Adipose tissue (tissue), 3 donors: Measurements from ENCODE around the gene PPP1R3C. TPM values are rescaled to one million over a fixed set of nuclear protein-coding genes. Genes with fewer than 3 reads are reported as not detected.

Source experiments
- H3K27ac ChIP-seq: one replicate; pipeline ENCODE4 v1.5.1; 2013; ENCODE audit warnings: low read depth, low read length
- WGBS, 3 donors: extraction: QIAGEN DNeasy Blood & Tissue Kit; methylation state at CpG; one replicate each; pipeline ENCODE4 v1.1.7; 2013; 5-methylcytosine and 5-hydroxymethylcytosine counted together
- polyA plus RNA-seq, 3 donors: library from polyadenylated mRNA; stranded (reverse); fragments of 200-250 nt; gene quantifications; one replicate each; pipeline ENCODE4 v1.2.3, GENCODE V29; 2013
- donor health status: healthy with polysubstance abuse.
- donor health status: Bipolar disorder and iron deficiency.
- donor health status: healthy.

The PPP1R3C gene
- polyA plus RNA-seq, 3 donors = 2.9 to 9.7 (median 9.6) TPM

GRCh38 chr10:91604553-91605534 is 28.0 kb downstream of the PPP1R3C start:
- H3K27ac ChIP-seq = no peak overlapping the region
- 53 to 76% (median 59%) methylated on average over 3 of the region's 3 CpGs for WGBS, 3 donors

- WGBS, 3 donors = 51 to 64% (median 58%) methylated on average over 5 of the region's 5 CpGs
- H3K27ac ChIP-seq = no peak overlapping the region
Measured at GRCh38 chr10:91603931-91604331, 28.9 kb downstream of the PPP1R3C start.

GRCh38 chr10:91602868-91603568 is 29.9 kb downstream of the PPP1R3C start:
- H3K27ac ChIP-seq = no peak overlapping the region
- WGBS, 3 donors = 66 to 89% (median 81%) methylated on average over 4 of the region's 4 CpGs

GRCh38 chr10:91602449-91602848 is 30.4 kb downstream of the PPP1R3C start:
- 82 to 94% (median 87%) methylated on average over 3 of the region's 3 CpGs for WGBS, 3 donors
- H3K27ac ChIP-seq = no peak overlapping the region

GRCh38 chr10:91601212-91601611 is 31.7 kb downstream of the PPP1R3C start:
- no peak overlapping the region for H3K27ac ChIP-seq
- 74 to 90% (median 78%) methylated on average over 4 of the region's 4 CpGs for WGBS, 3 donors

GRCh38 chr10:91598211-91598977 is 34.5 kb downstream of the PPP1R3C start:
- WGBS, 3 donors = 82 to 89% (median 85%) methylated on average over 6 of the region's 6 CpGs
- no peak overlapping the region for H3K27ac ChIP-seq

- no peak overlapping the region for H3K27ac ChIP-seq
- 19 to 61% (median 50%) methylated on average over 7 of the region's 7 CpGs for WGBS, 3 donors
Measured at GRCh38 chr10:91597197-91597881, 35.5 kb downstream of the PPP1R3C start.

- H3K27ac ChIP-seq = no peak overlapping the region
- WGBS, 3 donors = 38 to 52% (median 47%) methylated on average over 1 of the region's 1 CpG
Measured at GRCh38 chr10:91596825-91597196, 36.1 kb downstream of the PPP1R3C start.

GRCh38 chr10:91593834-91594233 is 39.0 kb downstream of the PPP1R3C start:
- no peak overlapping the region for H3K27ac ChIP-seq
- 84 to 95% (median 90%) methylated on average over 2 of the region's 2 CpGs for WGBS, 3 donors

- no peak overlapping the region for H3K27ac ChIP-seq
Measured at GRCh38 chr10:91593366-91593765, 39.5 kb downstream of the PPP1R3C start.

GRCh38 chr10:91592266-91592975 is 40.5 kb downstream of the PPP1R3C start:
- WGBS, 3 donors = 27 to 76% (median 66%) methylated on average over 8 of the region's 8 CpGs
- H3K27ac ChIP-seq = no peak overlapping the region

More at GRCh38 chr10:91593366-91593765, 39.5 kb downstream of the PPP1R3C start:
- 42 to 90% (median 85%) methylated on average over 8 of the region's 8 CpGs for WGBS, 3 donors

GRCh38 chr10:91591797-91592174 is 41.1 kb downstream of the PPP1R3C start:
- WGBS, 3 donors = 23 to 50% (median 49%) methylated on average over 7 of the region's 7 CpGs
- H3K27ac ChIP-seq = no peak overlapping the region

GRCh38 chr10:91590904-91591796 is 41.7 kb downstream of the PPP1R3C start:
- 16 to 48% (median 46%) methylated on average over 10 of the region's 10 CpGs for WGBS, 3 donors

GRCh38 chr10:91590142-91590903 is 42.5 kb downstream of the PPP1R3C start:
- H3K27ac ChIP-seq = no peak overlapping the region
- WGBS, 3 donors = 12 to 52% (median 47%) methylated on average over 7 of the region's 7 CpGs

More at GRCh38 chr10:91590904-91591796, 41.7 kb downstream of the PPP1R3C start:
- no peak overlapping the region for H3K27ac ChIP-seq

GRCh38 chr10:91589658-91590035 is 43.2 kb downstream of the PPP1R3C start:
- no peak overlapping the region for H3K27ac ChIP-seq
- WGBS, 3 donors = 79 to 95% (median 93%) methylated on average over 3 of the region's 3 CpGs
